ENCODE measurements around the gene NFIC.

DNA sequence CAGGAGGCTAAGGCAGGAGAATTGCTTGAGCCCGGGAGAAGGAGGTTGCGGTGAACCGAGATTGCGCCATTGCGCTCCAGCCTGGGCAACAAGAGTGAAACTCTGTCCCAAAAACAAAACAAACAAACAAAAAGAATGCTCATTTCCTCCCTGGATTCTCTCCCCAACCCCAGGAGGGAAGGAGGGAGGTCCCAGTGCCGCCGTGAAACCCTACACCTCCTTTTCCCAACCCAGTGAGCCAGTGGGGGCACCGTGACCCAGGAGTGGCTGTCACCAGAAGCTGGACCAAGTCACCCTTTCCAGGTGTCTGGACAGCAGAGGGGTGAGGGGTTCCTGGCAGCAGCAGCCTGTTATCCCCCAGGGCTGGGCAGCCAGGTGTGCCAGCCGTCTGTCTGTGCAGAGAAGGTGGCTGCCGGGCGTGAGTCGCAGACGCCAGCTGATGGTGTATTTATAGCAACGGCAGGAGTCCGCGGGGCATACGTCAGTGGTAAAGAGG lies 23.5 kb downstream of the NFIC start:
- no peak for TF ChIP-seq GATA3 (IDR thresholded peaks at IDR 0.05; ENCODE audit: low read depth, low read length)
- no peak for TF ChIP-seq GATA2 (IDR thresholded peaks at IDR 0.05; ENCODE audit: low read depth, low read length)

All from SH-SY5Y (cell line).